ENCODE measurements around the gene MDP1.

Gene MDP1

GRCh38 chr14:24179961-24180796, 35.7 kb downstream of the MDP1 start:
- Mint-ChIP-seq H3K4me3 (no peak overlapping the region), H3K27ac (no peak overlapping the region), H3K4me1 (peaks cover 17 to 24% of the 10 kb centered on the region in 2 donors), H3K9me3 (no peaks in the 10 kb centered on the region), H3K27me3 (no peaks in the 10 kb centered on the region), H3K36me3 (peaks cover 48 to 60% of the 10 kb centered on the region in 2 donors)
- no peak for DNase-seq
- ATAC-seq (replicated peaks): peak; percentile 49 to 59

- Mint-ChIP-seq H3K27ac (peak overlapping the region; percentile 79), H3K9me3 (no peaks in the 10 kb centered on the region), H3K27me3 (no peaks in the 10 kb centered on the region), H3K4me3 (peak overlapping the region in 1 of 2 donors; percentile 11), H3K36me3 (peaks cover 43 to 58% of the 10 kb centered on the region in 2 donors), H3K4me1 (peaks cover 14 to 24% of the 10 kb centered on the region in 2 donors)
- DNase-seq (no peak), ATAC-seq (replicated peaks) (peak; percentile 10 to 26)
Measured at GRCh38 chr14:24179294-24179960, 36.4 kb downstream of the MDP1 start.

- peak overlapping the region; percentile 79 for H3K27ac Mint-ChIP-seq
- H3K4me3 Mint-ChIP-seq: no peak overlapping the region
- no peaks in the 10 kb centered on the region for H3K9me3 Mint-ChIP-seq
- peaks cover 14 to 24% of the 10 kb centered on the region in 2 donors for H3K4me1 Mint-ChIP-seq
- no peak for DNase-seq
- ATAC-seq (replicated peaks): no peak
- no peaks in the 10 kb centered on the region for H3K27me3 Mint-ChIP-seq
- H3K36me3 Mint-ChIP-seq: peaks cover 42 to 55% of the 10 kb centered on the region in 2 donors
Measured at GRCh38 chr14:24178399-24179178, 37.3 kb downstream of the MDP1 start.

GRCh38 chr14:24177891-24178290, 38.0 kb downstream of the MDP1 start:
- no peak for ATAC-seq (replicated peaks)
- peaks cover 15 to 28% of the 10 kb centered on the region in 2 donors for H3K4me1 Mint-ChIP-seq
- H3K36me3 Mint-ChIP-seq: peaks cover 35 to 49% of the 10 kb centered on the region in 2 donors
- H3K27me3 Mint-ChIP-seq: no peaks in the 10 kb centered on the region
- no peak overlapping the region for H3K27ac Mint-ChIP-seq
- H3K4me3 Mint-ChIP-seq: no peak overlapping the region
- no peak for DNase-seq
- H3K9me3 Mint-ChIP-seq: no peaks in the 10 kb centered on the region

GRCh38 chr14:24177041-24177825, 38.6 kb downstream of the MDP1 start:
- no peaks in the 10 kb centered on the region for H3K27me3 Mint-ChIP-seq
- no peak overlapping the region for H3K4me3 Mint-ChIP-seq
- H3K4me1 Mint-ChIP-seq: peaks cover 17 to 35% of the 10 kb centered on the region in 2 donors
- H3K9me3 Mint-ChIP-seq: no peaks in the 10 kb centered on the region
- ATAC-seq (replicated peaks) (no peak), DNase-seq (no peak)
- peak overlapping the region; percentile 1 for H3K27ac Mint-ChIP-seq
- peaks cover 30 to 44% of the 10 kb centered on the region in 2 donors for H3K36me3 Mint-ChIP-seq

GRCh38 chr14:24176599-24176998, 39.3 kb downstream of the MDP1 start:
- peaks cover 29 to 39% of the 10 kb centered on the region in 2 donors for H3K36me3 Mint-ChIP-seq
- H3K27ac Mint-ChIP-seq: no peak overlapping the region
- peaks cover 21 to 41% of the 10 kb centered on the region in 2 donors for H3K4me1 Mint-ChIP-seq
- DNase-seq (no peak), ATAC-seq (replicated peaks) (no peak)
- no peaks in the 10 kb centered on the region for H3K27me3 Mint-ChIP-seq
- no peak overlapping the region for H3K4me3 Mint-ChIP-seq
- H3K9me3 Mint-ChIP-seq: no peaks in the 10 kb centered on the region

- no peak for DNase-seq
- H3K27ac Mint-ChIP-seq: peak overlapping the region; percentile 39
- H3K36me3 Mint-ChIP-seq: peaks cover 20 to 27% of the 10 kb centered on the region in 2 donors
- H3K9me3 Mint-ChIP-seq: no peaks in the 10 kb centered on the region
- H3K4me1 Mint-ChIP-seq: peaks cover 11 to 26% of the 10 kb centered on the region in 2 donors
- peak overlapping the region; percentile 25 to 99 for H3K4me3 Mint-ChIP-seq
- ATAC-seq (replicated peaks): no peak
- no peaks in the 10 kb centered on the region for H3K27me3 Mint-ChIP-seq
Measured at GRCh38 chr14:24172871-24173281, 43.0 kb downstream of the MDP1 start.

- H3K27me3 Mint-ChIP-seq: no peaks in the 10 kb centered on the region
- H3K27ac Mint-ChIP-seq: no peak overlapping the region
- H3K4me3 Mint-ChIP-seq: peak overlapping the region; percentile 84 to 99
- no peaks in the 10 kb centered on the region for H3K9me3 Mint-ChIP-seq
- peaks cover 24 to 29% of the 10 kb centered on the region in 2 donors for H3K36me3 Mint-ChIP-seq
- DNase-seq (no peak), ATAC-seq (replicated peaks) (no peak)
- H3K4me1 Mint-ChIP-seq: peaks cover 15 to 26% of the 10 kb centered on the region in 2 donors
Measured at GRCh38 chr14:24172261-24172860, 43.5 kb downstream of the MDP1 start.

- H3K27me3 Mint-ChIP-seq: no peaks in the 10 kb centered on the region
- peak within 1 kb of the TSS; percentile 84 to 99 for H3K4me3 Mint-ChIP-seq
- DNase-seq (peak; percentile 71), ATAC-seq (replicated peaks) (peak; percentile 87 to 90)
- H3K27ac Mint-ChIP-seq: peak within 1 kb of the TSS; percentile 75
- H3K36me3 Mint-ChIP-seq: peaks cover 22 to 31% of the 10 kb centered on the region in 2 donors
- H3K9me3 Mint-ChIP-seq: no peaks in the 10 kb centered on the region
- H3K4me1 Mint-ChIP-seq: peaks cover 15 to 29% of the 10 kb centered on the region in 2 donors
Measured at GRCh38 chr14:24171422-24172260, 44.2 kb downstream of the MDP1 start, which contains the start of gene REC8. TSS of gene REC8 (plus strand) at chr14:24172080. CDS start at chr14:24172553, 473 bp downstream.

- DNase-seq (no peak), ATAC-seq (replicated peaks) (no peak)
- Mint-ChIP-seq H3K4me1 (peaks cover 36 to 57% of the 10 kb centered on the region in 2 donors), H3K27ac (peak overlapping the region; percentile 37), H3K27me3 (no peaks in the 10 kb centered on the region), H3K4me3 (no peak overlapping the region), H3K9me3 (no peaks in the 10 kb centered on the region), H3K36me3 (peaks cover 58 to 65% of the 10 kb centered on the region in 2 donors)
Measured at GRCh38 chr14:24167469-24168114, 48.3 kb downstream of the MDP1 start.

- Mint-ChIP-seq H3K9me3 (no peaks in the 10 kb centered on the region), H3K27ac (peak overlapping the region; percentile 82), H3K4me1 (peaks cover 34 to 54% of the 10 kb centered on the region in 2 donors), H3K27me3 (no peaks in the 10 kb centered on the region), H3K4me3 (no peak overlapping the region), H3K36me3 (peaks cover 65 to 74% of the 10 kb centered on the region in 2 donors)
- DNase-seq (no peak), ATAC-seq (replicated peaks) (no peak)
Measured at GRCh38 chr14:24165785-24166184, 50.1 kb downstream of the MDP1 start.

GRCh38 chr14:24164518-24164991, 51.3 kb downstream of the MDP1 start:
- peak overlapping the region; percentile 34 for H3K27ac Mint-ChIP-seq
- peaks cover 42 to 65% of the 10 kb centered on the region in 2 donors for H3K4me1 Mint-ChIP-seq
- no peaks in the 10 kb centered on the region for H3K27me3 Mint-ChIP-seq
- DNase-seq (no peak), ATAC-seq (replicated peaks) (no peak)
- H3K4me3 Mint-ChIP-seq: no peak overlapping the region
- no peaks in the 10 kb centered on the region for H3K9me3 Mint-ChIP-seq
- peaks cover 72 to 80% of the 10 kb centered on the region in 2 donors for H3K36me3 Mint-ChIP-seq
